GM18873 (cell line): ENCODE results near the gene WNK3.

Source experiments
- ATAC-seq: cut with Tn5 transposase; IDR thresholded peaks from one replicate; pipeline ENCODE4 v1.9.1; 2021; ENCODE audit warnings: mild to moderate bottlenecking, moderate library complexity, moderate number of reproducible peaks; ENCODE audit not compliant: unreplicated experiment, low FRiP score

WNK3 gene

GRCh38 chrX:54172455-54172854 lies 185.4 kb downstream of the WNK3 start:
- no peak for ATAC-seq

GRCh38 chrX:54171527-54172250 lies 186.2 kb downstream of the WNK3 start:
- ATAC-seq, result no peak

- no peak for ATAC-seq
These were observed 186.8 kb downstream of the WNK3 start for GRCh38 chrX:54171091-54171490.

GRCh38 chrX:54166915-54167314 lies 190.9 kb downstream of the WNK3 start:
- ATAC-seq, result no peak

- no peak for ATAC-seq
These were observed 200.3 kb downstream of the WNK3 start for GRCh38 chrX:54157561-54157960.
